Activated naive CD4-positive, alpha-beta T cell treated with anti-CD3 and anti-CD28 coated beads, Interleukin-2, amount 10 ng/mL, durations not matched to agents 5 hours and 36 hours (primary cell): ENCODE measurements around the gene IL20. TPM values are rescaled to one million over a fixed set of nuclear protein-coding genes. Genes with fewer than 3 reads are reported as not detected.

Experiments used
- total RNA-seq, 2 experiments: library from RNA; stranded (reverse); gene quantifications; one replicate each; pipeline ENCODE4 v1.2.3, GENCODE V29; 2021

IL20 gene, protein sequence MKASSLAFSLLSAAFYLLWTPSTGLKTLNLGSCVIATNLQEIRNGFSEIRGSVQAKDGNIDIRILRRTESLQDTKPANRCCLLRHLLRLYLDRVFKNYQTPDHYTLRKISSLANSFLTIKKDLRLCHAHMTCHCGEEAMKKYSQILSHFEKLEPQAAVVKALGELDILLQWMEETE
- total RNA-seq: not detected

DNA sequence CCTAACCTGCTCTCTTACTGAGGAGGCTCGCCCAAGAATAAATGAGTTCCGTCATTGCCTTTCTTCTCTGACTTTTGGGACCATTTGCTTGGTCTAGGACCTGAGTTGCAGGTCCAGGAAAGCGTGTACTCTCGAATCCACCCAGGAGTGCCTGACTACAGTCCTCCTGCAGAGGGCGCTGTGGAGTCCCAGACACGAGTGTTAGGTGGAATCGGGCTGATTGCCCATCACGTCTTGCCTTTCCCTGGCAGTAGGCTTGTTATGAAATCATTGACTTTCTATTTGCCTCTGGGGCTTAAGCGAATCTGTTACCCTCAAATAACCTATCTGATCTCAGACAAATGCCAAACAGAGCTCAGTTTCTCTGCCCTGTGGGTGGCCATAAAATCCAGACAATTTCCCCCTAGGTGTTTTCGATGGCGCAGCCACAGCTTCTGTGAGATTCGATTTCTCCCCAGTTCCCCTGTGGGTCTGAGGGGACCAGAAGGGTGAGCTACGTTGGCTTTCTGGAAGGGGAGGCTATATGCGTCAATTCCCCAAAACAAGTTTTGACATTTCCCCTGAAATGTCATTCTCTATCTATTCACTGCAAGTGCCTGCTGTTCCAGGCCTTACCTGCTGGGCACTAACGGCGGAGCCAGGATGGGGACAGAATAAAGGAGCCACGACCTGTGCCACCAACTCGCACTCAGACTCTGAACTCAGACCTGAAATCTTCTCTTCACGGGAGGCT lies at the start of gene IL20:
TSS of gene IL20 (plus strand) at position 685 of the 733 bp plus-strand sequence. CDS start 230 bp downstream, outside the sequence.

DNA sequence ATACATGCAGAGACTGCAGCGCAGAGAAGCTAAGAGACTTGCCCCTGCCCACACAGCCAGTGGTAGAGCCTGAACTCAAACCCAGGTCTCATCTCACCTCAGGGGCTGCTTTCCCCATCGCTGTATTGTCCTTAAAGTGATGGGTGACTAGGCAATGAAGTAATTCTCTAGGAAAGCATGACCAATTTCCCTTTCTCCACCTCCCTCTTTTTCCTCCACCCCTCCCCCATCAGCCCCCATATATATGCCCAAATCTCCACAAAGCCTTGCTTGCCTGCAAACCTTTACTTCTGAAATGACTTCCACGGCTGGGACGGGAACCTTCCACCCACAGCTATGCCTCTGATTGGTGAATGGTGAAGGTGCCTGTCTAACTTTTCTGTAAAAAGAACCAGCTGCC lies 31.8 kb downstream of the IL20 start, which contains the start of gene IL24:
TSS of gene IL24 (plus strand) at position 269 of the 400 bp plus-strand sequence. CDS start 390 bp downstream, outside the sequence.

Other genes starting within 250 kb of the IL20 start
- gene DYRK3, start 230.1 kb upstream of the IL20 start, total RNA-seq: 1 to 10 TPM; 2.6 to 3.1 TPM
- gene MAPKAPK2, start 180.7 kb upstream of the IL20 start, total RNA-seq: 10 to 100 TPM; 58.5 to 60.6 TPM
- not detected for gene IL19, start 94.8 kb upstream of the IL20 start, total RNA-seq
- gene IL10, start 93.1 kb upstream of the IL20 start, total RNA-seq: not detected
- under 1 TPM; 0.33 to 0.60 TPM for gene IL24, start 31.8 kb downstream of the IL20 start, total RNA-seq
- gene FCMR, start 56.3 kb downstream of the IL20 start, total RNA-seq: 100 to 1,000 TPM; 221 to 226 TPM
- not detected for gene PIGR, start 80.8 kb downstream of the IL20 start, total RNA-seq
- not detected for gene FCAMR, start 104.8 kb downstream of the IL20 start, total RNA-seq
- gene C1orf116, start 167.1 kb downstream of the IL20 start, total RNA-seq: not detected
- 1 to 10 TPM; 7.3 to 7.7 TPM for gene YOD1, start 185.6 kb downstream of the IL20 start, total RNA-seq
- gene PFKFB2, start 187.7 kb downstream of the IL20 start, total RNA-seq: 1 to 10 TPM; 4.7 to 4.9 TPM
- gene C4BPB, start 223.2 kb downstream of the IL20 start, total RNA-seq: 1 to 10 TPM; 3.0 to 4.2 TPM
- gene C4BPA, start 238.6 kb downstream of the IL20 start, total RNA-seq: not detected